GM21367 (cell line): Measurements from ENCODE around the gene NCOA7.
"Not testable (repeated sequence)": the region's sequence is repeated elsewhere in the genome, so short reads cannot be mapped to it uniquely, and the experiment has no call there.

Source experiments
- ATAC-seq: cut with Tn5 transposase; IDR thresholded peaks from one replicate; pipeline ENCODE4 v1.9.1; 2021; ENCODE audit not compliant: unreplicated experiment

The NCOA7 gene

GRCh38 chr6:125913864-125914351 lies 123.1 kb downstream of the NCOA7 start:
- ATAC-seq = no peak

GRCh38 chr6:125918230-125918629 lies 127.5 kb downstream of the NCOA7 start:
- no peak for ATAC-seq

- ATAC-seq = peak; percentile 96
These were observed 128.2 kb downstream of the NCOA7 start for GRCh38 chr6:125918681-125919566.

- ATAC-seq = peak; percentile 9
These were observed 128.9 kb downstream of the NCOA7 start for GRCh38 chr6:125919618-125920017.

GRCh38 chr6:125922322-125922860 lies 131.6 kb downstream of the NCOA7 start:
- ATAC-seq = no peak

- ATAC-seq = no peak
These were observed 132.7 kb downstream of the NCOA7 start for GRCh38 chr6:125923366-125923877.

GRCh38 chr6:125924169-125924568 lies 133.4 kb downstream of the NCOA7 start:
- no peak for ATAC-seq

GRCh38 chr6:125924697-125925358 lies 134.1 kb downstream of the NCOA7 start:
- no peak for ATAC-seq

- no peak for ATAC-seq
These were observed 136.0 kb downstream of the NCOA7 start for GRCh38 chr6:125926711-125927110.

GRCh38 chr6:125927761-125928160 lies 137.0 kb downstream of the NCOA7 start:
- no peak for ATAC-seq

- no peak for ATAC-seq
These were observed 140.1 kb downstream of the NCOA7 start for GRCh38 chr6:125930765-125931418.

- no peak for ATAC-seq
These were observed 141.1 kb downstream of the NCOA7 start for GRCh38 chr6:125931733-125932450.

GRCh38 chr6:125932451-125932795 lies 141.7 kb downstream of the NCOA7 start:
- no peak for ATAC-seq

- ATAC-seq = not testable (repeated sequence)
These were observed 144.8 kb downstream of the NCOA7 start for GRCh38 chr6:125935520-125935919.

GRCh38 chr6:125939026-125939425 lies 148.3 kb downstream of the NCOA7 start:
- ATAC-seq = no peak

- no peak for ATAC-seq
These were observed 149.0 kb downstream of the NCOA7 start for GRCh38 chr6:125939791-125940190.

- no peak for ATAC-seq
These were observed 149.7 kb downstream of the NCOA7 start for GRCh38 chr6:125940247-125941041.

GRCh38 chr6:125942672-125943527 lies 152.1 kb downstream of the NCOA7 start:
- ATAC-seq = no peak
